GM21723 (cell line): ENCODE results near the gene EXOC5.

Source experiments
- ATAC-seq: cut with Tn5 transposase; IDR thresholded peaks from one replicate; pipeline ENCODE4 v1.9.1; 2021; ENCODE audit warnings: mild to moderate bottlenecking, moderate library complexity; ENCODE audit not compliant: unreplicated experiment

EXOC5 gene, protein sequence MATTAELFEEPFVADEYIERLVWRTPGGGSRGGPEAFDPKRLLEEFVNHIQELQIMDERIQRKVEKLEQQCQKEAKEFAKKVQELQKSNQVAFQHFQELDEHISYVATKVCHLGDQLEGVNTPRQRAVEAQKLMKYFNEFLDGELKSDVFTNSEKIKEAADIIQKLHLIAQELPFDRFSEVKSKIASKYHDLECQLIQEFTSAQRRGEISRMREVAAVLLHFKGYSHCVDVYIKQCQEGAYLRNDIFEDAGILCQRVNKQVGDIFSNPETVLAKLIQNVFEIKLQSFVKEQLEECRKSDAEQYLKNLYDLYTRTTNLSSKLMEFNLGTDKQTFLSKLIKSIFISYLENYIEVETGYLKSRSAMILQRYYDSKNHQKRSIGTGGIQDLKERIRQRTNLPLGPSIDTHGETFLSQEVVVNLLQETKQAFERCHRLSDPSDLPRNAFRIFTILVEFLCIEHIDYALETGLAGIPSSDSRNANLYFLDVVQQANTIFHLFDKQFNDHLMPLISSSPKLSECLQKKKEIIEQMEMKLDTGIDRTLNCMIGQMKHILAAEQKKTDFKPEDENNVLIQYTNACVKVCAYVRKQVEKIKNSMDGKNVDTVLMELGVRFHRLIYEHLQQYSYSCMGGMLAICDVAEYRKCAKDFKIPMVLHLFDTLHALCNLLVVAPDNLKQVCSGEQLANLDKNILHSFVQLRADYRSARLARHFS

DNA sequence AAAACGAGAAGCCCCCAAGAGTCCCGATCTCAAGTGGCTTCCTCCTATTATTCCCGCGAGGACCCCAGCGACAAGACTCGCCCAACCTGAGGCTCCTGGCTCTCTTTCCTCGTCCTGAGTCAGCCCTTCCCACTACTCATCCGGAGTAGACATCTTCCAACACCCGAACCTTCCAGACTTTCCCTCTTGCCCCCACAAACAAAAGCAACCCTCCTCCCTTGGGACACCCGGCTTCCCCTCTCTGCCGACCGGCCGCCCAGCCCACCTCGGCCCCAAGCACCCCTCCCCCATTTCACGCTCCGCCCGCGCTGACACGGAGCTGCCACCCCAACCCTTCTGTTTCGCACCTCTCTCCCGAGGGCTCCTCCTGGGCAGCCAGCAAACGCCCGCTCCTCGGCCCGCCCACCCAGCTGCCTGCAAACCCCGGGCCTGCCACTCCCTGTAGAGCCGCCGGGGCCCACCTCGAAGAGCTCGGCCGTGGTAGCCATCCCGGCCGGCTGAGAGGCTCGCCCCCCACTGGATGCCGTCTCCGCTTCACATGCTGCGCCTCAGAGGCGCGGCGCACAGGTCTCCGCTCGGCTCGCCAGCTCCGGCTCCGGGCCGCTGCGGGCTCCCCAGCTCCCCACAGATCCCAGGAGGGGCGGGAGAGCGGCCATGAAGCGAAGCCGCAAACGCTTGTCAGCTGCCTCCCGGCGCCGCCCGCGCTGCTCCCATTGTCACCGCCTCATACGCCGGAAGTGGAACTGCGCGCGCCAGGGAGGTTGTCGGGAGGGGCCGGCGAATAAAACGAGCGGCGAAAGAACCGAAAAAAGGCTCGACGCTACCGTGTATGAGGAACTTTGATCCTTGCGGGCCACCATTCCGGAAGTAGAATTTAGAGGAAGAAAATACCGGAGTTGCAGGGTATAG, at the start of gene EXOC5, which contains the start of gene AP5M1:
TSS of gene EXOC5 (minus strand) at position 745 of the 909 bp plus-strand sequence. CDS start at position 488, 257 bp downstream.
TSS of gene AP5M1 (plus strand) at position 811 of the 909 bp plus-strand sequence. CDS start 344 bp downstream, outside the sequence.
- peak; percentile 92 for ATAC-seq

DNA sequence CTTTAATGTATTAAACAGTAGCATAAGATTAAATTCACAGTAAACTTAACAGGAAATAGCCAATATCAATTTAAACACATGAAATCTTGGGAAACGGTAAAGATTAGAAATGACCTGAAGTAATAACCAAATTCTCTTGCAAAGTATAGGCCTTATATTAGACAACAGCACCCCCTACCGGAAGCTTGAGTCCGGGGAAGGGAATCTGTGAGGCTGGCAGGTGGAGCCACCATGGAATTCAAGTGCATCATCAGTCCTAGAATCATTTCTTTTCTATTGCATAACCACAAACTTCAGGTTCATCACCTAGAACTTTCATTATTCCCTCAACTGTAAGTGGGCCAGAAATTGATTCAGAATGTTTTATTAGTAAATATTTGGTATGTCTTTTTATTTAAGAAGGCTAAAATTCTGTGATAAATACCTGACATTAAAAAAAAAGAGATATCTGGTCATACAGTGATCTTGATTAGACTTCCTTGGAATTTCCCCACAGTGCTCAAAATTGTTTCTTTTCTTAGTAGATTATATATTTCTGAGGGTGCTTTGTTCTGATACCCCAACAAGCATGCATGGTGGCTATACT, 48.6 kb upstream of the EXOC5 start:
- peak; percentile 84 for ATAC-seq

DNA sequence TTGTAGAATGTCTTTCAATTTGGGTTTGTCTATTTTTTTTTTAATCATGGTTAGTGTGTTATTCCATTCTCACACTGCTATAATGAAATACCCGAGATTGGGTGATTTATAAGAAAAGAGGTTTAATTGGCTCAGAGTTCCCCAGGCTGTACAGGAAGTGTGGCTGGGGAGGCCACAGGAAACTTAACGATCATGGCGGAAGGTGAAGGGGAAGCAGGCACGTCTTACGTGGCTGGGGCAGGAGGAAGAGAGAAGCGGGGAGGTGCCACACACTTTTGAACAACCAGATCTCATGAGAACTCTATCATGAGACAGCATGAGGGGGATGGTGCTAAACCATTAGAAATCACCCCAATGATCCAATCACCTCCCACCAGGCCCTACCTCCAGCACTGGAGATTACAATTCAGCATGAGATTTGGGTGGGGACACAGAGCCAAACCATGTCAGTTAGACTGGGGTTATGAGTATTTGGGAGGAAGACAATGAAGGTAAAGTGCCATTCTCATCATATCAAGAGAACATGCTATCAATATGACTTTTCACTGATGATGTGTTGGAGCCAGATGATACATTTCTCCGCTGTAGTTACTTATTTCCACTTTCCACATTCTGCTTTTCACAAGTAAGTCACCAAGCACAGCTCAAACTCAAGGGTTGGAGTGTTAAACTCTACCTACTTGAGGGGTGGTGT, 45.8 kb upstream of the EXOC5 start:
- ATAC-seq, result no peak

DNA sequence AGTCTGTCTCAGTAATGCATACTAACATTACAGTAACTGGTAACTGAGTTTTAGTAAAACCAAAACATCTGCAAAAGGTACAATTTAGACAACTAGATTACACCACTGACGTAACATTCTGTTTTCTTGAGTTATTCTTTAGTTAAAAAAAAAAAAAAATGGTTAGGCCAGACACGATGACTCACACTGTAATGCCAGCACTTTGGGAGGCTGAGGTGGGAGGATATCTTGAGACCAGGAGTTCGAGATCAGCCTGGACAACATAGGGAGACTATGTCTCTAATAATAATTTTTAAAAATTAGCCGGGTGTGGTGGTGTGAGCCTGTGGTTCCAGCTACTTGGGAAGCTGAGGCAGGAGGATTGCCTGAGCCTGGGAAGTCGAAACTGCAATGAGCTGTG, 34.2 kb upstream of the EXOC5 start:
- ATAC-seq, result no peak

DNA sequence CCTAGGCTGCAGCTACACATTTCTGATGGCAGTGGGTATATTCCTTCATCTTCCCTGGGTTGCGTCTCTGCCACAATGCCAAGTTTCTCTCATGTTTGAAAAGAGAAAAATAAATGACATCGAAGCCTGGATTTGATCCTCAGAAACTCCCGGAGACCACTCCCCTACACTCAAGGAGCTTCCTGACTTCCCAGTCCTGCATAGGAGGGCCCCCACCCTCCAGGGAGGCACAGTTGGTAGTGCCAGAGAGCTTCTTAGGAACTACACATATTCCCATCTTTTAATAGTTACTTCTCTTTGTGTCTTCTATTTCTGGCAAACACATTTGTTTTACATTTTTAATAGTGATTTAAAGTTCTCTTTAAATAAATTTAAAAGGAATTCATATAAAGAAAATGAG, 30.8 kb upstream of the EXOC5 start:
- no peak for ATAC-seq

DNA sequence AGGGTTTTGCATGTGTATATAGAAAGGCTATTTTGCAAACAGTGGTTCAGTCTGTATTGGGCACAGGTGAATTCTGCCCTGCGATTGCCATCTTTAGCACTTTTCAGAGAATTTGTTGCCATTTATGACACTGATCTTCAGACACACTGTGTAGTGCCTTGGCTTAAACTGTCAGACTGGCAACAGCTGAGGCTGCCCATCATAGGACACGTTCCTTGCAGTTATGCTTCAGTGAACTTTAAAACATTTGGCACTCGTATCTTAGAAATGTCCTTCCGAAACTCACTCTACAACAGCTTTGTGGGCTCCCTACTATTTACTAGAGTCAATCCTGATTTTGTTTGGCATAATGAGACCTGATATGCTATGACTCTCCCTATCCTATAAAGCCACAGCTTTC, 29.1 kb upstream of the EXOC5 start:
- no peak for ATAC-seq

DNA sequence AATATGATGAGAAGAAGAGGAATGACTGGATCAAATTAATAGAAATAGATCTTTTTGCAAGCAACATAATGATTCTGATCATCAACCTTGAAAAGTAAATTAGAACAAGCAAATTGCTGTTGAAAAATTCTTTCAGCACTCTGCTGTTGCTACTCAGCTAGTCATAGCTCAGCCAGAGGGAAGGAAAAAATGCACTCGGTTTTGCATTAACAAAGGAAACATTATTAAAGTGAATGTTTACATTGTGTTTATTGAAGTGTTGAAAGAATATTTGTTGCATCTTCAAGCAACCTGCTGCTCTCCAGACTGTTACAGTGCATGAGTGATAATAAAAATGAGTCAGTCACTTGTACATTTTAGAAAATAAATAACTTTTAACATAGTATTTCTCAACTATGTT, 26.5 kb upstream of the EXOC5 start:
- ATAC-seq, result no peak

DNA sequence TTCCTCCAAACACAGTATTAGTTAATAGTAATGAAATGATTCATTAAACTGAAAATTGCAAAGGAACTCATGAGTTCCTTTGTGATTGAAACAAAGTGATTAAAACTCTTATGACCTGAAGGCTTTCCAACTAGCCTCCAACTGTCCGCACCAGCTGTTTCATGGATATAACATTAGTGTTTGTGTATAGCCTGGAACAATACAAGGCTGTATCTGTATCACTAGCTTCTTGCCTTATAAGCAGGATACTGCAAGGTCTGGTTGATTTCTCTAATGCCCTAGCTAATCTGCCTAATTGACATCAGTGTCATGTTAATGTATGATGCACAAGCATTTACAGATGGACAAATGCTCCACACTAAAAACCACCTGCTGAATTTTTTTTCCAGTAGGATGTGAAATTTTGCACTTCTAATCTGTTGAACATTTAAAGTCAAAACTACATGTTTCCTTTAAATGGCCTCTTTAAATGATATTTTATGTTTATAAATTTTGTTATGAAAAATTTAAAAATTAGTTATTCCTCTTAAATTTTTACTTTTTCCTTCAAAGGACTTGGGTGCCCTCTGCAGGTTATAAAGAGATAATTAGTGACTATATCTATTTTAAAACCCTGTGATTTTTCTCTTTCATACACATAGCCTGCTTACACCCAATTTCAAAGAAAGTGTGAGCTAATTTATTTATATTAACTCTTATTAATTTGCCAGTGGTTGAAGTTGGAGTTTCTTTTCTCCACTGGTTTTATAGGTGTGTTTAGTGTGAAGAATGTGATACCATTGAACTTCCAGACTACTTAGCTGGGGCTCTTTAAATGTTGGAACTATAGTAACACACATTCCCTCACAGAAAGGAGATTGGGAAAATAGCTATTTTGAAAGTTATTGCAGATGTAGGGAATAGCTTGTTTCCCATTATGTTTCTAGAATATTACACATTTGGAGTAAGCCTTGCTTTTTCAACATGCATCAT, 25.4 kb upstream of the EXOC5 start:
- no peak for ATAC-seq

DNA sequence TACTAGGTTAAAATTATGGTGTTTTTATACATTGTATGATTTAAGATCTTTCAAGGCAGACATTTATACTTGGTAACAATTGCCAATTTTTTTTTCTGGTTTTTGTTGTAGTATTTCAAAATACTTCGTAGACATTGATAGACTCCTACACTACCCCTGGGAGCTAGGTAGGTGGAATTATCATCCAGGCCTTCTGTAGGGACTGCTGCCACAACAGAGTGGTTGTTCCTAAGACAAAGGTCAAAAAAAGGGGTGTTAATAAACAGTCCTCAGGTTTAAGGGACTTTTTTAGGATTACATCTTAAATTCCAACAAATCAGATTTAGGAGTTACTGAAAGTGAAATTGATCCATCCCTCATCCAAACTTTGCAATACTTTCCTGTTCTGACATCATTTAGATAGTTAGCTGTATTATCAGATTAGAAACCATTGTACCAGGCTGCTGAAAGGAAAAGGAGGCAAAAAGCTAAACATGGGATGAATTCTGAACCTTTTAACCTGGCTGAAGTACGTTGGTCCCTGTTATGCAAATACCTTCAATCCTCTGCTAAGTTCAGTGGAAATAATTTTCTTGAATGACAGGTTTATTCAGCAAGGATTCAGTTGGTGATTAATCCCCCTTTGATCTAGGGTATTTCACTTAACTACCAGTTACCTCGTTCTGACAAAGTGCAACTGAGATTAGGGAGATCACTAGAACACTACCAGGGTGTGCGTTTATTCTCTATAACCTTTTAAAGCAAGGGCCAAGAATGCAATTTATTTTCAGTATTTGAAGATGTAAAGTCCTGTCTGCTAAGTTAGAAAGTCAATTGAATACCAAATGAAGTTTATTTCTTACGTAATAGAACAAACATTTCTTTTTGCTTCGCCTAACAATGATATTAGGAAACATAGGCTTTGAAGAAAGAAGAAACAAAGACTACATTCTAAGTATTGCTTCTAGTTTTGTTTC, 23.3 kb upstream of the EXOC5 start:
- no peak for ATAC-seq

DNA sequence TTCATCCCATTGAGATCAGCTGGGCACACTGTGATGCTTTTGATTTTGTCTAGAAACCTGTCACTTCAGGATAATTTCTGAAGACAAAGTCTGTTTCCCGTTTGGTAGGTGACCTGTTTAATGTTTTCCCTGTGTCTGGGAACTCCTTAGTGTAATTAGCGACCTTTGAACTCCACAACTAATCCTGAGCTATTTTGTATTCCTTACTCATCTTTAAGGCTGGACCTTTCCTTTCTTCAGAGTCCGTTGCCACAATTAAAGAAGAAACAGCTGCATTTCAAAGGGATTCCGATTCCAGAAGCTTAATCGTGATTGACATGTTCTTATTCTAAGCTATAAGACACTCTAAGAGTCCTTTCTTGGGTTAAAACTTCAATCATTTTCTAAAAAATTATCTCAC, 22.0 kb upstream of the EXOC5 start:
- no peak for ATAC-seq

DNA sequence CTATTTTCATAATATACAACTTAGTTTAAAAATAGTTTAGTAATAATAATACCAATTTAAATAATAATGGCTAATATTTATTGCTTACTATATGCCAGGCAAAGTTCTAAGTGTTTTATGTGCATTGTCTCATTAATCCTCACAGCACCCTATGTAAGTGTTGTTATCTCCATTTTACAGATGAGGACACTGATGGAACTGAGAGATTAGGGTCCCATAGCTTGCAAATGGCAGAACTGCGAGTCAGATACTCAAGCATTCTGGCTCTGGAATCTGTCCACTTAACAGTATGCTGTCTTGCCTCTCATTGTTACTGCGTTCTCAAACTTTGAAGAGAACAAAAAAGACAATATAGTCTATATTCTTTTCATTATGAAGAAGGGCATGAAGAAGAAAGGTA, 19.0 kb upstream of the EXOC5 start:
- ATAC-seq, result no peak

DNA sequence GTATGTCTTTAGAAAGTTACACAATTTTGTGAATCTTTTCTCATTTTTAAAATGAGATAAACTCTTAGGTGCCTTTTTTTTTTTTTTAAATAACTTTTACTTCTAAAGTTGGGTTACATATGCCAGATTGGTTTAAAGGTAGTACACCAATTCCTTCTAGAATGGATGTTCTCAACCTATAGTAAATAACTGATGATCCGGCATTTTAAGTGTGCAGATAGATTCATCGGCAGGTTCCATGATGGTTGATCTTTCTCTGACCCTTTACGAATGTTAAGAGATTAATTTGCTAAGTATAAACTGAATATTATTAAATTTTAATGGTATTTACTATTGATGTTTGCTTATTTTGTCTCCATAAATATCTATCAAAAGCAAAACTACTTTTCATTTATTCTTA, 8.4 kb upstream of the EXOC5 start:
- ATAC-seq, result no peak

DNA sequence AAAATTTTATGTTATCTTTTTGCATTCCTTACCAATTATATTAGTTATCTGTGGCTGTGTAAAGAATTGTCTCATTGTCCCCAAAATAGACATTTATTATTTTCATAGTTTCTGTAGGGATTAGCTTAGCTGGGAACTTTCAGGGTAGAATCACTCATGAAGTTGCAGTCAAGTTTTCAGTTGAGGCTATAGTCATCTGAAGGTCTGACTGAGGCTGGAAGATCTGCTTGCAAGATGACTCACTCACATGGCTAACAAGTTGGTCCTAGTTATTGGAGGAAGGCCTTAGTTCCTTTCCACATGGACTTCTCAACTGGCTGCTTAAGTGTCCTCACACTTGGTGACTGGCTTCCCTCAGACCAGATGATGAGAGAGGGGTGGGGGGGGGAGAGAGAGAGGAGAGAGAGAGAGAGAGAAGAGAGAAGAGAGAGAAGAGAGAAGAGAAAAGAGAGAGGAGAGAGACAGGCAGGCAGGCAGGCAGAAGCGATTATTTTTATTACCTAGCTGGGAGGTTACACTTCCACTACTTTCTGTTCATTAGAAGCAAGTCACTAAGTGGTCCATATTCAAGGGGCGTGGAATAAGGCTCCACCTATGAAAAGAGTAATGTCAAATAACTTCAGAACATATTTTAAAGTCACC, 6.4 kb upstream of the EXOC5 start:
- no peak for ATAC-seq

DNA sequence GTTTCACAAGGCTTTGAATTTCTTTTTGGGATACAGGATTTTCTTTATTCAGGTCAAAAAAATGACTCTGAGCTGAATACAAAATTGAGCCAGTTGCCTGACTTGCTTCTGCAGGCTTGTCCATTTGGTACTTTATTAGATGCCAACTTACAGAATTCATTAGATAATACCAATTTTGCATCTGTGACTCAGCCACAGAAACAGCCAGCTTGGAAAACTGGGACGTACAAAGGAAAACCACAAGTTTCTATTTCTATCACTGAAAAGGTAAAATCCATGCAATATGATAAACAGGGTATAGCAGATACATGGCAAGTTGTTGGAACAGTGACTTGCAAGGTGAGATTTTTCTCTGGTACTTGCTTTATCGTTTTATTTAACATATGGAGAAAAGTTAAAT, 5.8 kb upstream of the EXOC5 start:
- no peak for ATAC-seq

DNA sequence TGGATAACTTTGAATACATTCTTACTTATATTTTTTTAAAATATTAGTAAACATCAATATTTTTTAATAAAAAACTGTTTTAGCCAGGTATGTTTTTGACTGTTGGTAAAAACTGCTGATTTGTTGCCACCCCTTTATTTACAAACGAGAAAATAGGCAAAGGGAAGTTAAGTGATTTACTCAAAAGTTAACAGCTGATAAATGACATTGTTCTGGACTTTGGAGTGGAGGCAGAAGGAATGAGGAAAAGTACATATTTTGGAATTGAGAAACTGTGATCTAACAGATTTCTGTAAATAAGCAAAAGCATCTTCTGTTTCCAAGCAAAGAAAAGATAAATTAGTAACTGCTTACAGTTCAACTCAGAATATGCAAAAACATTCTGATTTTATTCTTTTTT, 4.5 kb upstream of the EXOC5 start:
- no peak for ATAC-seq

DNA sequence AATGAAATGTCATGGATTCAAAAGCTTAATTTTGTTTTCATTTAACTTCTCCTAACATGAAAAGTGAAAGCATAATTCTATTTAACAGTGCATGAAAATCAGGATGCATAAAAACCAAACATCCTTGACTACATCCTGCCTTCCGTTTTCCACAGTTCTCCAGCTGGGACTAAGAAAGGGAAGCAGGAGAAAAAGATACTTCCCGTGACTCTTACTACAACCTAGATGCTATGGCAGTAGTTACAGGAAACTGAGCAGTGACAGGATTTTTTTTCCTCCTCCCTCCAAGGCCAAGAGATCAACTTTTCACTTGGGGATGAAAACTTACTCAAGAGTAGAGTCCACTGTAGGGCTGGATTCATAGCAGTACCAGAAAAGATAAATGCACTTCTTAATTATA, 2.6 kb downstream of the EXOC5 start:
- no peak for ATAC-seq

DNA sequence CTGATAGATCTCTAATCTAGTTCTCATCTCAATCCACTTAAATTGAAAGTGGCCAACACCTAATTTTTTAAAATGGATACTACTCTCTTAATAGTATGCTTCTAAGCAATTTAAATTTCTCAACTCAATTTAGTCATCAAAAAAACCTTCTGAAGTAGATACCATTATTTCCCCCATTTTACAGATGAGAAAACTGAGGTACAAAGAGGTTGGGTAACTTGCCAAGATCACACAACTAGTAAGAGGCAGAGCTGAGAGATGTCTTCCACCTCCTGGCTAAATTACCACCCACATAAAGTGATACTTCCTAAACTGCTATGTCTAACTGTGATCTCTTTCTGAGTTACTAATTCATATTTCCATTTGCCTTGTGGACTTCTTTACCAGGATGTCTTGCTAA, 6.6 kb downstream of the EXOC5 start:
- ATAC-seq, result no peak

DNA sequence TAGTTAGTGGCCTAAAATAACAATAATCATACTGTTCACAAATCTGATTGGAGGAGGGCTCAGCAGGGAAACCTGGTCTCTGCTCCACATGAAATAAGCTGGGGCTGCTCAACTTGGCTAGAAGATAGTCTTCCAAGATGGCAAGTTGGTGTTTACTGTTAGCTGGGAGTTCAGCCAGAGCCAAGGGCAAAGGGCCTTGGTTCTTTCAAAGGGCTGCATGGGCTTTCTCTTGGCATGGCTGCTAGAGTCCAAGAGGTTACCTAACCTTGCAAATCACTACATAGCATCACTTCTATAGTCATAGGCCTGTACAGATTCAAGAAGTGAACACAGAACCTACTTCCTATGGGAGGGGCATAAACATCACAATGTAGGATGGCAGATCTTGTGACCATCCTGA, 7.1 kb downstream of the EXOC5 start:
- ATAC-seq, result no peak
